OCI-LY1 (cell line): ENCODE results near the gene ADAMTS17.

Experiments used
- CTCF ChIP-seq: fragments of 200-600 bp; sonication (generic), shearing (Covaris generic); IDR thresholded peaks from 2 replicates; pipeline ENCODE4 v1.5.1; 2017; ENCODE audit warnings: mild to moderate bottlenecking, antibody characterized with exemption, low read length, moderate library complexity, mixed read lengths
- EZH2 ChIP-seq: fragments of 200-600 bp; sonication (generic), shearing (Covaris generic); IDR thresholded peaks from 2 replicates; pipeline ENCODE4 v1.8.0; 2017; ENCODE audit warnings: borderline replicate concordance, mixed run types, mild to moderate bottlenecking, antibody characterized with exemption, low read length, moderate library complexity, mixed read lengths

- TF ChIP-seq CTCF (no peak), EZH2 (no peak)
Measured at GRCh38 chr15:100056411-100057072, 285.2 kb downstream of the ADAMTS17 start.
